G401.6 (cell line): ENCODE data around the gene SS18L1.

ENCODE experiments used
- FAIRE-seq: peaks from 2 replicates; lab custom pipeline; 2012; peaks lifted over from hg19 to GRCh38; lab: Jason Lieb, UNC

Gene SS18L1

DNA sequence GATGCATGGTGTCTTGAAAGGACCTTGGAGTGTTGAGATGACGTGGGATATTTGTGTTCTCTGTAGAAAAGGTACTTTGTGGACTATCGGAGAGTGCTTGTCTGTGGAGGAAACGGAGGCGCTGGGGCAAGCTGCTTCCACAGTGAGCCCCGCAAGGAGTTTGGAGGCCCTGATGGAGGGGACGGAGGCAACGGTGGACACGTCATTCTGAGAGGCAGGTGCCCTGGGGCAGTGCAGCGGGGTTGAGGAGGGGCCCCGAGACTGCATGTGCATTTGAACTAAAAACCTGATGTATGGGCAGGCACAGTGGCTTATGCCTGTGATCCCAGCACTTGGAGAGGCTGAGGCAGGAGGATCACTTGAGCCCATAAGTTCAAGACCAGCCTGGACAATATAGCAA, 52.2 kb downstream of the SS18L1 start:
- FAIRE-seq = no peak

DNA sequence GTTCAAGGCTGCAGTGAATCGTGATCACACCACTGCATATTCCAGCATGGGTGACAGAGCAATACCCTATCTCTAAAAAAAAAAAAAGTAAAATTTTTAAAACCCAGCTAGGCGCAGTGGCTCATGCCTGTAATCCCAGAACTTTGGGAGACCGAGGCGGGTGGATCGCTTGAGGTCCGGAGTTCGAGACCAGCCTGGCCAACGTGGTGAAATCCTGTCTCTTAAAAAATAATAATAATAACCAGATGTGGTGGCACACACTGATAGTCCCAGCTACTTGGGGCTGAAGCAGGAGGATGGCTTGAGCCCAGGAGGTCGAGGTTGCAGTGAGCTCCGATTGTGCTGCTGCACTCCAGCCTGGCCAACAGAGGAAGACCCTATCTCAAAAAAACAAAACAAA, 52.7 kb downstream of the SS18L1 start:
- FAIRE-seq = no peak

DNA sequence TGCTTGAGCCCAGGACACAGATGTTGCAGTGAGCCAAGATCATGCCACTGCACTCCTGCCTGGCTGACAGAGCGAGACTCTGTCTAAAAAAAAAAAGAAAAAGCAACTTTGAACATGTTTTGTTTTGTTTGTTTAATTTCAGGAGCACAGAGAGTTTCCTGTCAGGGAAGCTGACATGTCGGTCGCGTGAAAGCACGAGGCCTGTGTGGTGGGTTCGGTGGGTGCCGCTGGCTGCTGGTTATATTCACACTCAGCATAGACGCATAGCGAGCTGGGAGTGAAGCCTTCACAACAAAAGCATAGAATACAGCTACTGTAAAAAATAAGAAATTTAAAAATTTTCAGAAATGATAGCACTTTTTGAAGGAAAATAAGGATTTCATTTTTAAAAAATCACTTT, 53.7 kb downstream of the SS18L1 start:
- no peak for FAIRE-seq

- no peak for FAIRE-seq
Observed at GRCh38 chr20:62197801-62198200, 54.2 kb downstream of the SS18L1 start.

- no peak for FAIRE-seq
Observed at GRCh38 chr20:62198496-62198895, 54.9 kb downstream of the SS18L1 start.

- FAIRE-seq = no peak
Observed at GRCh38 chr20:62198931-62199330, 55.4 kb downstream of the SS18L1 start.

- no peak for FAIRE-seq
Observed at GRCh38 chr20:62200491-62201172, 57.1 kb downstream of the SS18L1 start.

DNA sequence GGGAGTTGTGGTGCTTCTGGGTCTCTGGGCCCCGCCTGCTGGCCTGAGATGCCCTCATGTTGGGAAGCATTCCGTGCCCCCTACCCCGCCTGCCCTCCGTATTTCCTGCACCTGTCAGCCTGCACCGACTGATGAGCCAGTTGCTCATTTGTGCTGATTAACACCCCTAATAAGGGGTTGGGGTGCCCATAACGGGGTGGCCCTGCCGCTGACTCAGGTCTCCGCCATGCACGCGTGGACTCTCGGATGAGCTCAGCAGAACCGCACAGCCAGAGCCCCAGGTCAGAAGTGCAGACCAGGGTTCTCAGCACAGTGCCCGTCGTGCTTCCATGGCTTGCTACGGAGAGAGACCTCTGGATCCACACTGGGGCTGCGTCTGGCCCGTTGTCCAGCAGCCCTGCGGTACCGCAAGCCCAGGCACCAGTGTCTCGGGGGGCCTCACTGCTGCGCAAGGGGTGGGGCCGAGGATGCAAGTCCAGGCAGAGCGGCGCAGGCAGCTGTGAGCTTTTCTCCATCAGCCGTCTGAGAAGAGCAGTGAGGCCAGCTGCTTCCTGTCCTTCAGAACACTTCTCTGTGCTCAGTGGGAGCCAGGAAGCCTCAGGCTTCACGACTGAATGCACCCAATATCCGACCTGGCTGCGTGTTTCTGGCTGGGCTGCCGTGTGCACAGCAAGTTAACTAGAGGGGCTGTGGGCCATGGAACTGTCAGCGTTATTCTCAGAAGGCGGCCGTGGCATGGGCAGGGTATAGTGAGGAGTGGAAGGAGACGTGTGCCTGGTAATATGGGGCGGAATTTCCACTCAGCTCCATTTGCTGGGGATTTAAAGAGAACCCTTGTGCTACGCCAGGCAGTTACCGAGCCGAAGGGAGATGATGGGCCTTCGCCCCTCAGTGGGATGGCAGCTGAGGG, 57.9 kb downstream of the SS18L1 start:
- no peak for FAIRE-seq

GRCh38 chr20:62202083-62202395, 58.5 kb downstream of the SS18L1 start:
- FAIRE-seq = no peak

DNA sequence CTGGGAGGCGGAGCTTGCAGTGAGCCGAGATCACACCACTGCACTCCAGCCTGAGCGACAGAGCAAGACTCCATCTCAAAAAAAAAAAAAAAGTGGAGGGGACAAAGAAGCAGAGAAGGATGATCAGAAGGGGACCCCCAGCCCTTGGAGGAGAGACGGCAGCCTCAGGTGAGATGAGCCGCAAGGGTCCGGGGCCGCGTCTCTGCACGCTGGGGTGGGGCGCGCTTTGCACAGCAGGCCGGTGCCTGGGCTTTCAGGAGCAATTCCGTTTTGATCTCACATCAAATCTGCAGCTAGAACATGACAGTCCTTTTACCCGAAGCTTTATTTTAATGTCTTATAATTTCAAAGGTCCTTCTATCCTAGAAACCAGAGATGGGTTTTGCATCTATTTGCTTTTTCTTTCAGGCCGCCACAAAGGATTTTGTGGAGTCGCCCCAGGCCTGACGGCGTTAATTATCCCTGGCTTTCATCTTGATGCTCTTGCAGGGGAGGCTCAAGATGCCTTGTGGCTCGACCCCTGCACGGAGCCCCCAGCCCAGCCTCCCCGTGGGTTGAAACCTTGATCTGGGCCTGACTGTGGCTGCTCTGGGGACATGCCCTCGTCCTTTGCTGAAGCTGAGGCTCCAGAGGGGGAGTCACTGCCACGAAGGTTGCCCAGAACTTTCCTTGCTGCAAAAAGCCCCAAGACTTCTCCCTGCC, 59.3 kb downstream of the SS18L1 start:
- FAIRE-seq = no peak

DNA sequence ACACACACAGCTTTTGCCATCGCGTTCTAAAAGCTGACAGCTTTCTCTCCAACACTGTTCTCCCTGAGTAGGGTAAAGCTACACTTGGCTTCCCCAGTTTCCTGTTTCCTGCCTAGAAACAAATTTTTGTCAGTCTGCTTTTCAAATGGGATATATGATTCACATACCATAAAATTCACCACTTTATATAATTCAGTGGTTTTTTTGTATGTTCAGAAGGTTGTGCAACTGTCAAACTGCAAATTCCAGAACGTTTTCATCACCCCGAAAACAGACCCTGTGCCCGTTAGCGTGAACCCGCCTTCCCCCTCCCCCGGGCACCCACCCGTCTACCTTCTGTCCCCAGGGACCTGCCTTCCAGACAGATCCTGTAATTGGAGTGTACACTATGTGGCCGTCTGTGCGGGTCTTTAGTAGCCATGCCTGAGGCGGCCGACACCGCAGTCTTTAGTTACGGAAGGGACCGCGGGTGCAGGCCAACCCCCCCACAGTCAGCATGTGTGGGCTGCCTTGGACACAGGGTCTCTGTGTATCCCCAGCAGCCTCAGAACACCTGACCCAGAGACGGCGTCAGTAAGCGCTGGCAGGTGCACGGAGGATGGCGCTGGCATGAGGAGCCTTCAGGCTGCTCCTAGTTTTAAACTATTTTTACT, 59.9 kb downstream of the SS18L1 start:
- FAIRE-seq = no peak

DNA sequence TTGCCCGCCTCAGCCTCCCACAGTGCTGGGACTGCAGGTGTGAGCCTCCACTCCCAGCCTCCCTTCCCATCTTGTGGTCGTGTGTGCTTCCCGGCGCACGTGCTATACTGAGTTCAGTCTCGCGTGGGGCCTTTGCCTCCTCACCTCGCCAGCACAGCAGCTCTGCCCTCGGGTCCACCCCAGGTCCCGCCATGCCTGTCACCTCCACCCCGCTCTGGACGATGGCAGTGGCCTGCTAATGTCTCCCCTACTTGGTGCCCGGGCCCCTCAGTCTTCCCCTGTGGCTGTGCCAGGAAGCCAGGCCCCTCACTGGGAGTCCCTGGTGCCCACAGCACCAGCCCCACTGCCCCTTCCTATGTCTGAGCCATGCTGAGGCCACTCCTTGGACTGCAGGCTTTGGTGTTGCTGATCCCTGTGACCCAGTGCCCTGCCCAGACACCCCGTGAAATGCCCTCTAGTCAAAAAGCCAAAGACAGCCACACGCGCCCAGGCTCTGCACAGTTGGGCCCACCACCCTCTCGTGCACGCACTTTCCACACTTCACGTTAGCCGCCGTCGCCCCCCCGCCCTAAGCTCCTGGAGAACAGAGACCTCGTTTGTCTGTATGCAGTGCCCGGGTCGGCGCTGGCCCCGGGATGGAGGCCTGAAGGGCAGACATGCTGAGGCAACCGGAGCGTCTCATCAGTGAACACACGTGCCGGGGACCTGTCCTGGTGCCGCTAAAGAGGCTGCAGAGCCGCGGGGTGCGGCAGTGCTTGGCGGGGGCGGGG, 62.2 kb downstream of the SS18L1 start:
- FAIRE-seq = no peak

DNA sequence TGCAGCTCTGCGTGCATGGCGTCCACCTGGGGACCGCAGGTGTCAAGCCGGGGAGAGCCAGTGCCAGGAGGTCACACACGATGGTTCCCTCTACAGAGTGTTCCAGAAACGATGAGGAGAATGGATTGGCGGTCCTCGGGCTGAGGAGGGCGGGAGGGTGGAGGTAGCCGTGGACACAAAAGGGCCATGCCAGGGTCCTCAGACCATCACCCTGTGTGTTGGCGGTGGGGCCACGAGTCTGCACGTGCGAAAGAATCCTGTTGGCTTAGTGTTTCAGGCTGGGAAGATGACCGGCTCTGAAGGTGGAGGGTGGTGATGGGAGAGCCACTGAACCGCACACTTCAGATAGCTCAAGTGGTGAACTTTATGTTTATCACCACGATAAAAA, 62.8 kb downstream of the SS18L1 start:
- no peak for FAIRE-seq

- no peak for FAIRE-seq
Observed at GRCh38 chr20:62208061-62208794, 64.7 kb downstream of the SS18L1 start.

DNA sequence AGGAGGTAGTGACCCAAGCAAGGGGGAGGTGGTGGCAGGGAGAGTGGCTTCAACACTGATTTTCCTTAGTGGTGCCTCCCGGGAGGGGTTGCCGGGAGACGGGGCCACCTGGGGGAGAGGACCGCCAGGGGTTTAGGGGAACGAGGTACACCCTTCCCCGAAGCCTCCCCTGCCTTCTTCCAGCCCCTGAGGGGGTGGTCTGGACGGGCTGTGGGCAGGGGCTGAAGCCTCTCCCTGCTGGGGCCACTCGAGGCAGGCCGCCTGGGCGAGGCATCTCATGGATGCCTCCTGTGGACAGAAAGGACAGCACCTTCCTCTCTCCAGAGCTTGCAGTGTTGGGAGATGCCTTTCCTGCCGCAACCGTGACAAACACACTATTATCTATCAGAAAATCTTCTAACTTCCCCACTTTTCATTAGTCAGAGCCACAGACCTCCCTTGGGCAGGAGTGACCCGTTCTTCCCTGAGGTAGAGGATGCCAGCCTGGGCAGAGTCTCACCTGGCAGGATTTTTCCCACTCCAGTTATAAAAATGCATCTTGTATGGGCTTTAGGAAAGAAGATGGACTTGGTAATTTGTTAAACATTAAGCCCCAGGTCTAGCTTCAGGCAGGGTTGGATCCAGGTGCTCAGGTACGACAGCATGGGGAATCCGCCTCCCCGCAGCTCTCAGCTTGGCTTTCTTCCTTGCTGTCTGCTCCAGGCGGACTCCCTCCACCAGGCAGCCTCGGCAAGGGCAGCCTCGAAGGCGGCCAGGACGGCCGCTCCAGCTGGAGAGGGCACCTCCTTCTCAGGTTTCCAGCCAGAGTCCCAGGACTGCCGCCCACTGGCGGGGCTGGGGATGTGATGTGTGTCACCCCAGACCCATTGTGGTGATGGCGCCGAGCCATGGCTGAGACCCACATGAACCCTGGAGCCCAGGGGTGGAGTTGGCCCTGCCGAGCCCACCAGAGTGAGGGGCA, 65.5 kb downstream of the SS18L1 start:
- no peak for FAIRE-seq

- no peak for FAIRE-seq
Observed at GRCh38 chr20:62209850-62210495, 66.4 kb downstream of the SS18L1 start.

DNA sequence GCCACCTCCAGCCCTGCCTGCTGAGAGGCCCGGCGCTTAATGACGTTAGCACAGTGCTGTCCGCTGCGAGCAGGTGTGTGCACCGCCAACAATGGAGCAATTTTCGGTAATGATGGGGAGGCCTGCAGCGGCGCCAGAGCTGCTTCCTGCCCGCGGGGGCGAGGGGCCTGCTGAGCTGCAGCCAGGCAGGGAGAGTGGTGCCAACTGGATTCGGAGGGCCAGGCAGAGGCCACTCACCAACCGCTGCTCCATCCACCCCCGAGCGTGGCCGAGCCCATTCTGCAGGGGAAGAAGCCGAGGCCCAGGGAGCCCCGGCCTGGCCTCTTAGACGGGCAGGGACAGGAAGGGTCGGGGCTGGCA, 66.9 kb downstream of the SS18L1 start:
- no peak for FAIRE-seq

DNA sequence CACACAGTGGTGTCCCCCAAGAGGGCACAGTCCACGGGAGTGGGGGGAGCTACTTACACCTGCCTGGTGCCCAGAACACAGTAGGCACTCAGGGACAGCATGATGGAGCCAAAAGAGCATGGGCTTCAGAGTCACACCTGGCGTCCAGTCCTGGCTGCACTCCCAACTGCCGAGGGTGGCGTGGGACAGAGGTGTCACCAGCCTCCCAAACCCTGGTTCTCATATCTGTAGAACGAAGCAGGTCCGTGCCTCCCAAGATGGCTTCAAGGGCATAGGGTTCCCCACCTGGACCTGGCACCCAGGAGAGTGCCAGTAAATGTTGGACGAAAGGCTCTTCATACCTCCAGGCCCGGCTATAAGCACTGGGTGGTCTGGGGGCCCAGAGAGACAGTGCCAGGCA, 67.6 kb downstream of the SS18L1 start:
- no peak for FAIRE-seq

GRCh38 chr20:62211769-62212288, 68.3 kb downstream of the SS18L1 start:
- FAIRE-seq = no peak
